H54 (cell line): Measurements from ENCODE around the gene GNPDA2.

Experiments
- DNase-seq: peaks from one replicate; pipeline ENCODE4 v3.0.0; 2011; ENCODE audit warnings: low spot score, mixed read lengths; ENCODE audit not compliant: insufficient read length
- FAIRE-seq: peaks from 3 replicates; lab custom pipeline; 2011; peaks lifted over from hg19 to GRCh38; lab: Jason Lieb, UNC
- POLR2A ChIP-seq: IDR thresholded peaks from 2 replicates; pipeline ENCODE4 v1.6.1; 2011; ENCODE audit warnings: low read depth, mild to moderate bottlenecking, low read length

Gene GNPDA2

DNA sequence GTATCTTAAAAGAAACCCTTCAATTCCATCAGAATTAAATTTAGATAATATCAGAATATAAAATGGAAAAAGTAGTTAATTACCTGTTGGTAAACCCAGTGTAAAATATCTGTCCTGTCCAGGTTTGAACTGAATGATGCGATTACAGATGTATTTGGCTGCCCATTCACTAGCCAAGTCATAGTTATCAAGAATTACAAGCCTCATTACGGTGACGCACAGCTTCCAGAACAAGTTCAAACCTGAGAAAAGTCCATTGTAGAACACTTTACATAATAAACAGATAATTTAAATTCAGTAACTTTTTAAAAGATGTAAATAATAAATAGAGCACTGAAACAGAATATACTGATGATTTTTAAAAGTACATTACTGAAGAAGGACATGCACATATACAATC, 4.4 kb downstream of the GNPDA2 start:
- DNase-seq (no peak), FAIRE-seq (no peak)

DNA sequence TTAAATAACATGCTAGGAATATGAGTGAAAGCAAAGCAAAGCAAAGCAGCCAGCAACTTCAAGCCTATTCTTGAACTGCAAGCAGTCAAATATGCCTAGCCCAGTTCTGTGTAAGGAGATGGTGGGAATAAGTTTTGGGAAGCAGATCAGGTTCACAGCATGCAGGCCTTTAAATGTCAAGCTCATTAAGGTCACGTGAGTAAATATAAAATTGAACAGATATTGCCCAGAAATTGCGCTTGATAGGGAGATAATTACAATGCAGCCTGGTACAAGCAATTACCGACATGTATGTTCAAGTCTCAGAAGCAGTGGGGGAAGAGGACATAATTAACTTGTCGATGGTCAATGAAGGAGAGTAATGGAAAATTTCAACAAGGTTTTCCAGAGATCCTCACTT, 6.0 kb downstream of the GNPDA2 start:
- TF ChIP-seq POLR2A = no peak
- FAIRE-seq = no peak

More for the DNA sequence above, 4.4 kb downstream of the GNPDA2 start:
- no peak for TF ChIP-seq POLR2A

GRCh38 chr4:44716597-44716996, 9.8 kb downstream of the GNPDA2 start:
- DNase-seq = no peak
- no peak for FAIRE-seq
- TF ChIP-seq POLR2A = no peak

More for the DNA sequence above, 6.0 kb downstream of the GNPDA2 start:
- DNase-seq = no peak

- TF ChIP-seq POLR2A = no peak
- no peak for DNase-seq
- no peak for FAIRE-seq
These were observed 13.2 kb downstream of the GNPDA2 start for GRCh38 chr4:44713125-44713524.

- no peak for FAIRE-seq
These were observed 21.7 kb downstream of the GNPDA2 start for GRCh38 chr4:44704673-44705072.

GRCh38 chr4:44701037-44701436, 25.3 kb downstream of the GNPDA2 start:
- DNase-seq (no peak), FAIRE-seq (no peak)
- no peak for TF ChIP-seq POLR2A

More at GRCh38 chr4:44704673-44705072, 21.7 kb downstream of the GNPDA2 start:
- no peak for TF ChIP-seq POLR2A
- DNase-seq = no peak

GRCh38 chr4:44700427-44700826, 25.9 kb downstream of the GNPDA2 start:
- DNase-seq (no peak), FAIRE-seq (no peak)
- no peak for TF ChIP-seq POLR2A

- FAIRE-seq (no peak), DNase-seq (no peak)
- TF ChIP-seq POLR2A = no peak
These were observed 41.7 kb downstream of the GNPDA2 start for GRCh38 chr4:44684648-44685047.

DNA sequence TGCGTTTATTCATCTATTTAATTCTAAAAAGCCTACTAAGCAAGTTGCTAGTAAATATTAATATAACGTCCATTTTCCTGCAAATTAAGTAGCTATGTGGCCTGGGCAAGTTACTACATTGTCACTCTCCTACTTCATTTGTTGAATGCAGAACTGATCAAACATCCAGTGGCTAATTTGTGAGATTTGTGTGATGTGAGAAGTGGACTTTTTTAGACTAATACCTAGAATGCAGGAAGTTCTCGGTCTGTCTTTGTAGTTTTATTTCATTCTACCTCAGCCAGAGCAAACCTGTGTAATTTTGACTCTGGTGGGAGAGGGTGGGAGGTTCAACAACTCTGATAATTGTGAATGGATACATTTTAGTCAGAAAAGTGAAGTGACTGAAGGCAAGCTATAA, 47.3 kb downstream of the GNPDA2 start:
- DNase-seq (no peak), FAIRE-seq (no peak)
- no peak for TF ChIP-seq POLR2A

DNA sequence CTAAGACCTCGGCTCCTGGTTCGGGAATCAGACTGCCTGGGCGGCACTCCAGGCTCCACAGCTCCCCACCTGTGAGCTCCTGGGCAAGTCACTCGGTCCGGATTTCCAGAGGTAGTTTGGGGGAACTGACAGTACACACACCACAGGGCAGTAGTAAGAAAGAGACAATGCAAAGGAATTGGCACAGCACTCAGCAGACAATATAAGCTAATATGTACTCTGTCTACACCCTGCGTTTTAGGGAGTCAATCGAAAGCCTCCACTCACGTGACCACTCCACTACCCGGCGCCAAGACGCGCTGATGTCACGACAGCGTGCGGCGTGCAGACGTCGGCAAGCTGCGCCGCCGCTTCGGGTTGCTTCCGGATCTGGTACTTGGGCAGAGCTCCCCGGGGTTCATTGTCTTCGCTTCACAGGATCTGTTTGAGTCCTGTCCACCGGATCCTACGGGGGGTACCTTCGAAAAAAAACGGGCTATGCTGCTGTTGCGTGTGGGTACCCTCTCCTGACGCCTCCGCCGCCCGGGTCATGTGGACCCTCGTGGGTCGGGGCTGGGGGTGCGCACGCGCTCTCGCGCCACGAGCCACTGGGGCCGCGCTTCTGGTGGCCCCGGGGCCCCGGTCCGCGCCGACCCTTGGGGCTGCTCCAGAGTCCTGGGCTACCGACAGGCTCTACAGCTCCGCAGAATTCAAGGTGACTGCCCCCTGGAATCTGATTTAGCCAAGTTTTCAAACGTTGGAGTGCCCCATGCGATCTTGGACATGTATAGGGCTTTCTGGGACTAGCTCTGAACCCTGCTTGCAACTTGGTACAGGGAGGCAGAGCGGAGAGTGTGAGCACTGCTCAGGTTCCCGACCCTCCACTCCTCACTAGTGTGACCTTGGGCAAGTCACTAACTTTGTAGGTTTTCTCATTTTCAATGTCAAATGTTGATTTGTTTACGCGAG, 48.0 kb downstream of the GNPDA2 start, which contains the start of gene GUF1:
Gene GUF1 (plus strand): TSS at position 327 of the 948 bp plus-strand sequence. CDS start 203 bp downstream, at position 530.
- FAIRE-seq (peak; percentile 60), DNase-seq (peak; percentile 53)
- TF ChIP-seq POLR2A = peak; percentile 79

DNA sequence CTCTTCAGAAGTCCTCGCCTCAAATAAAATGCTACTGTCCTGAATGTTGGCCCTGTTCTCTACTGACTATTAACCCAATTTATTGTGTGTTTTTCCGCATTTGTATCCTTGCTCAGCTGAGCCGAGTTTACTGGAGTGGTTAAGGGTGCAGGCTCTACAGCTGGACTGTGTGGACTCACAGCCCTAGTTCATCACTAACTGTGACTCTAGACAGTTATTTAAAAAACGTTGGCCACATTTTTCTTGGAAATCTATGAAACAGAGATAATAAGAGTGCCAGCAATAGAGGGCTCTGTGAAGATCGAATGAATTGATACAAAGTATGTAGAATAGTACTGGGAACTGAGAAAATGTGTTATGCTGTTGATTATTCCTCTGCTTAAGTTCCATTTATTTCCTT, 51.0 kb downstream of the GNPDA2 start:
- DNase-seq = no peak
- TF ChIP-seq POLR2A = no peak

DNA sequence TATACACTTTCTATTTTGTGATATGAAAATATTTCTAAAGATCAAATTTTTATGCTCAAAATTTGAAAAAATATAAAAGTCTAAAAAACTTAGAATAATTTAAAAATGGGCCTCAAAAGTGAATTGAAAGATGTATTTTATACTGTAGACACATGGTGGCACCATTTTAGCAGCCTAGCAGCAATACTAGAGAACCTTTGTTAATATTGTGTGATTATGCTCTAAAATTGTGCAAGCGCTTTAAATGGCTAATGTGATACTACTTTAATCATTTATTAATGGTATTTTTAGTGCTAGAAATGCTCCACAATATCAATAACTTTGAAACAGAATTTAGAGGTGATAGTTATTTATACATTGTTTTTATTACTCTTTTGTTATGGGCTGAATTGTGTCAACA, 51.9 kb downstream of the GNPDA2 start:
- no peak for TF ChIP-seq POLR2A
- FAIRE-seq = no peak
- no peak for DNase-seq

More for the DNA sequence above, 51.0 kb downstream of the GNPDA2 start:
- no peak for FAIRE-seq

DNA sequence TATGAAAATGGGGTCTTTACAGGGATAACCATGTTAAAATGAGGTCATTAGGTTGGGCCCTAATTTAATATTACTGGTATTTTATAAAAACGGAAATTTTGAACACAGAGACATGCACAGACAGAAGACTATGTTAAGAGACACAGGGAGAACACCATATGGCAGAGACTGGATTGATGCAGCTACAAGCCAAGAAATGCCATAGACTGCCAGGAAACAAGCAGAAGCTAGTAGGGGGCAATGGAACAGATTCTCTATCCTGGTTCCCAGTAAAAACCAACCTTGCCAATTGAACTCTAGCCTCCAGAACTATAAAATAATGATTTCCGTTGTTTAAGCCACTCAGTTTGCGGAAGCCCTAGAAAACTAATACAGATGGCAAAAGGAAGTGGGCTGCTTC, 54.7 kb downstream of the GNPDA2 start:
- no peak for DNase-seq

DNA sequence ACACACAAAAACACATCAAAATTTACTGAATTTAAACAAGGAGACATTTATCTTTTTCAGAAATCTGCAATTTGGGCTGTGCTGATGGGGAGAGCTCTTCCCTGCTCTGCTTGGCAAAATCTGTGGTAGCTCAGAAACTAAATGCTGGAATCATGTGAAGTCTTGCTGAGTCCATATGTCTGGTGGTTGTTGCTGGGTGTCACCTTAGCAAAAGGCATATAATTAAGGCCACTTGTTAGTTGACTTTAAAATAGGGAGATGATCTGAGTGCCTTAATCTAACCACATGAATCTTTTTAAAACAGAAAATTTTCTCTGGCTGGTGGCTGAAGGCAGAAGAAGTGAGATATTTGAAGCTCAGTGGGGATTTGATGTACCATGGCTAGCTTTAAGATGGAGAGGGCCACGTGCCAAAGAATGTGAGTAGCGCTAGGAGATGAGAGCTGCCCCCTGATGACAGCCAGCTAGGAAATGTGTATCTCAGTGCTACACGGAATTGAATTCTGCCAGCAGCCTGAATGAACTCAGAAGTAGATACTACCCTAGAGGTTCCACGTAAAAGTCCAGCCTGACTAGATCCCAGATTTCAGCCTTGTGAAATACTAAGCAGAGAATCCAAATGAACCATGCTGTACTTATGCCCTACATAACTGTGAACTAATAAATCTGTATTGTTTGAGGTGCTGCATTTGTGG, 55.7 kb downstream of the GNPDA2 start:
- no peak for FAIRE-seq
- no peak for TF ChIP-seq POLR2A
- no peak for DNase-seq

More for the DNA sequence above, 54.7 kb downstream of the GNPDA2 start:
- TF ChIP-seq POLR2A = no peak
- FAIRE-seq = no peak

DNA sequence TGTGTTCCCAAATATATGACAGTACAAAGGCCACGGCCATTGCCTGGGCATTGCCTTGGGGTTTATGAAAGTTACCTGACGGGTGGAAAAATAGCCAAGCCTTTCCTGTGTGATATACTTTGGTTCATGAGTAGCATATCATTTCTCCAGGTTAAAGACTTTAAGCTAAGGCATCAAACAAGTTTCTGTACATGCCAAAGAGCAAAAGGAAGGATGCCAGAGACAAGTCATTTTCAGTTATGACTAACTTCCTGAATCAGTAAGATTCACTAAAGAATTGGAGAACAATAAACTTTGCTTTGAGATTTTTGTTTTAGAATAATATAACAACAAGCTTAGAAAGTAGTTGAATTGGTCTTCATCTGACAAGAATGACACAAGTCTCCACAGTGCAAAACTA, 57.8 kb downstream of the GNPDA2 start:
- FAIRE-seq = no peak

More for the DNA sequence above, 57.8 kb downstream of the GNPDA2 start:
- TF ChIP-seq POLR2A = no peak
- DNase-seq = no peak
